Forelimb muscle (tissue), 1 donor: ENCODE data around the gene DCLK1. TPM values are rescaled to one million over a fixed set of nuclear protein-coding genes. Genes with fewer than 3 reads are reported as not detected.

Experiments used
- polyA plus RNA-seq: library from polyadenylated mRNA; unstranded; fragments of 120-200 nt; gene quantifications from one replicate; pipeline ENCODE4 v1.2.1, GENCODE V29; 2013; ENCODE audit not compliant: insufficient read length

Gene DCLK1
- polyA plus RNA-seq, 1 donor, result 77.3 TPM

Other genes starting within 250 kb of the DCLK1 start
- 2.5 TPM for gene SOHLH2, start 83.2 kb upstream of the DCLK1 start, polyA plus RNA-seq
- 2.6 TPM for gene CCDC169, start 166.4 kb upstream of the DCLK1 start, polyA plus RNA-seq
- 62.0 TPM for gene SPART, start 215.0 kb upstream of the DCLK1 start, polyA plus RNA-seq